D341Med (cell line): ENCODE measurements around the gene USP17L11.
"Not testable (repeated sequence)": the region's sequence is repeated elsewhere in the genome, so short reads cannot be mapped to it uniquely, and the experiment has no call there.

Experiments used
- DNase-seq: peaks from one replicate; pipeline ENCODE4 v3.0.0; 2012; ENCODE audit warnings: low spot score

USP17L11 gene

GRCh38 chr4:9215105-9215504, at the start of gene USP17L11:
USP17L11 (plus strand) TSS chr4:9215405; CDS start chr4:9215405, 0 bp downstream.
- not testable (repeated sequence) for DNase-seq

- not testable (repeated sequence) for DNase-seq
These were observed 49.2 kb upstream of the USP17L11 start for GRCh38 chr4:9165990-9166389.

- DNase-seq, result not testable (repeated sequence)
These were observed 45.3 kb upstream of the USP17L11 start, which contains the start of gene FAM90A26 for GRCh38 chr4:9169791-9170459. FAM90A26 (plus strand) TSS chr4:9170409; CDS start chr4:9173173, 2,764 bp downstream.

- DNase-seq, result not testable (repeated sequence)
These were observed 4.8 kb upstream of the USP17L11 start, which contains the start of gene USP17L10 for GRCh38 chr4:9210357-9210756. USP17L10 (plus strand) TSS chr4:9210657; CDS start chr4:9210657, 0 bp downstream.

GRCh38 chr4:9214701-9215100, 504 bp upstream of the USP17L11 start:
- DNase-seq, result not testable (repeated sequence)

GRCh38 chr4:9219852-9220251, 4.6 kb downstream of the USP17L11 start, which contains the start of gene USP17L12:
USP17L12 (plus strand) TSS chr4:9220152; CDS start chr4:9220152, 0 bp downstream.
- not testable (repeated sequence) for DNase-seq

GRCh38 chr4:9224596-9224995, 9.4 kb downstream of the USP17L11 start, which contains the start of gene USP17L13:
USP17L13 (plus strand) TSS chr4:9224896; CDS start chr4:9224896, 0 bp downstream.
- DNase-seq, result not testable (repeated sequence)

- DNase-seq, result not testable (repeated sequence)
These were observed 15.0 kb downstream of the USP17L11 start for GRCh38 chr4:9230249-9230648.

GRCh38 chr4:9234085-9234484, 18.9 kb downstream of the USP17L11 start, which contains the start of gene USP17L15:
USP17L15 (plus strand) TSS chr4:9234385; CDS start chr4:9234385, 0 bp downstream.
- not testable (repeated sequence) for DNase-seq

GRCh38 chr4:9238461-9238860, 23.3 kb downstream of the USP17L11 start:
- not testable (repeated sequence) for DNase-seq

- not testable (repeated sequence) for DNase-seq
These were observed 28.4 kb downstream of the USP17L11 start, which contains the start of gene USP17L17 for GRCh38 chr4:9243579-9243978. USP17L17 (plus strand) TSS chr4:9243879; CDS start chr4:9243879, 0 bp downstream.

- not testable (repeated sequence) for DNase-seq
These were observed 32.9 kb downstream of the USP17L11 start, which contains the start of gene USP17L18 for GRCh38 chr4:9247953-9248680. USP17L18 (plus strand) TSS chr4:9248630; CDS start chr4:9248630, 0 bp downstream.

- DNase-seq, result not testable (repeated sequence)
These were observed 37.9 kb downstream of the USP17L11 start, which contains the start of gene USP17L19 for GRCh38 chr4:9253078-9253477. USP17L19 (plus strand) TSS chr4:9253378; CDS start chr4:9253378, 0 bp downstream.

- not testable (repeated sequence) for DNase-seq
These were observed 42.6 kb downstream of the USP17L11 start, which contains the start of gene USP17L20 for GRCh38 chr4:9257824-9258223. USP17L20 (plus strand) TSS chr4:9258124; CDS start chr4:9258124, 0 bp downstream.

GRCh38 chr4:9262572-9262971, 47.4 kb downstream of the USP17L11 start, which contains the start of gene USP17L21:
USP17L21 (plus strand) TSS chr4:9262872; CDS start chr4:9262872, 0 bp downstream.
- not testable (repeated sequence) for DNase-seq
